H9 (cell line): Measurements from ENCODE around the gene FBXL7. TPM values are rescaled to one million over a fixed set of nuclear protein-coding genes. Genes with fewer than 3 reads are reported as not detected.

ENCODE experiments used
- DNase-seq: peaks from one replicate; pipeline ENCODE4 v3.0.0-alpha.2; 2017
- H2AFZ ChIP-seq: one replicate; pipeline ENCODE4 v1.6.1; 2013; ENCODE audit warnings: mild to moderate bottlenecking, low read length, control low read depth, moderate library complexity
- H2AK5ac ChIP-seq: 2 replicates; pipeline ENCODE4 v1.6.1; 2013; ENCODE audit warnings: low read length, control low read depth, mixed read lengths; ENCODE audit not compliant: insufficient read length
- H2BK120ac ChIP-seq: one replicate; pipeline ENCODE4 v1.6.1; 2013; ENCODE audit warnings: low read depth, mild to moderate bottlenecking, low read length, control low read depth, inconsistent platforms; ENCODE audit not compliant: poor library complexity, severe bottlenecking
- H2BK12ac ChIP-seq: 2 replicates; pipeline ENCODE4 v1.6.1; 2013; ENCODE audit warnings: low read length, control low read depth, mixed read lengths, low read depth; ENCODE audit not compliant: insufficient read length
- H2BK15ac ChIP-seq: 2 replicates; pipeline ENCODE4 v1.6.1; 2013; ENCODE audit warnings: low read depth, low read length, control low read depth
- H2BK20ac ChIP-seq: one replicate; pipeline ENCODE4 v1.6.1; 2013; ENCODE audit warnings: low read depth, mild to moderate bottlenecking, low read length, control low read depth, inconsistent platforms; ENCODE audit not compliant: poor library complexity, severe bottlenecking
- H2BK5ac ChIP-seq: 2 replicates; pipeline ENCODE4 v1.6.1; 2013; ENCODE audit warnings: low read length, control low read depth, mixed read lengths; ENCODE audit not compliant: insufficient read length
- H3K14ac ChIP-seq: 2 replicates; pipeline ENCODE4 v1.6.1; 2013; ENCODE audit warnings: low read length, control low read depth; ENCODE audit not compliant: insufficient read depth
- H3K18ac ChIP-seq: 2 replicates; pipeline ENCODE4 v1.6.1; 2013; ENCODE audit warnings: low read depth, mild to moderate bottlenecking, mixed read lengths, low read length, control low read depth; ENCODE audit not compliant: insufficient read length
- H3K23ac ChIP-seq: 2 replicates; pipeline ENCODE4 v1.6.1; 2013; ENCODE audit warnings: low read length, control low read depth, mixed read lengths, low read depth; ENCODE audit not compliant: insufficient read length
- H3K23me2 ChIP-seq: 2 replicates; pipeline ENCODE4 v1.6.1; 2013; ENCODE audit warnings: low read depth, mild to moderate bottlenecking, mixed read lengths, low read length, control low read depth; ENCODE audit not compliant: insufficient read length, poor library complexity, severe bottlenecking
- H3K27ac ChIP-seq: 2 replicates; pipeline ENCODE4 v1.5.1; 2013; ENCODE audit warnings: low read length, control low read depth, mixed read lengths, low read depth; ENCODE audit not compliant: insufficient read length
- H3K27me3 ChIP-seq: 2 replicates; pipeline ENCODE4 v1.6.1; 2013; ENCODE audit warnings: low read length, control low read depth, inconsistent platforms; ENCODE audit not compliant: insufficient read depth
- H3K4ac ChIP-seq: 2 replicates; pipeline ENCODE4 v1.6.1; 2013; ENCODE audit warnings: low read depth, mild to moderate bottlenecking, control low read depth, inconsistent platforms, low read length, moderate library complexity
- H3K4me1 ChIP-seq: 2 replicates; pipeline ENCODE4 v1.6.1; 2013; ENCODE audit warnings: low read length, control low read depth, inconsistent platforms; ENCODE audit not compliant: insufficient read depth
- H3K4me2 ChIP-seq: 2 replicates; pipeline ENCODE4 v1.6.1; 2013; ENCODE audit warnings: low read length, control low read depth, mixed read lengths; ENCODE audit not compliant: insufficient read length, insufficient read depth
- H3K56ac ChIP-seq: 2 replicates; pipeline ENCODE4 v1.6.1; 2013; ENCODE audit warnings: low read depth, mild to moderate bottlenecking, mixed read lengths, low read length, control low read depth; ENCODE audit not compliant: insufficient read length
- H3K79me1 ChIP-seq: 2 replicates; pipeline ENCODE4 v1.6.1; 2013; ENCODE audit warnings: low read depth, mild to moderate bottlenecking, moderate library complexity, low read length, control low read depth, inconsistent platforms; ENCODE audit not compliant: insufficient read depth, poor library complexity, severe bottlenecking
- H3K79me2 ChIP-seq: 2 replicates; pipeline ENCODE4 v1.6.1; 2013; ENCODE audit warnings: low read length, control low read depth, inconsistent platforms; ENCODE audit not compliant: insufficient read depth
- H3K9ac ChIP-seq: 2 replicates; pipeline ENCODE4 v1.6.1; 2013; ENCODE audit warnings: low read length, control low read depth, mixed read lengths; ENCODE audit not compliant: insufficient read length; ENCODE audit errors: extremely low read depth
- H3K9me3 ChIP-seq: one replicate; pipeline ENCODE4 v1.6.1; 2013; ENCODE audit warnings: low read depth, low read length, inconsistent platforms; ENCODE audit not compliant: control insufficient read depth
- H3T11ph ChIP-seq: one replicate; pipeline ENCODE4 v1.6.1; 2013; ENCODE audit warnings: mild to moderate bottlenecking, low read length, control low read depth, inconsistent platforms
- H4K20me1 ChIP-seq: one replicate; pipeline ENCODE4 v1.6.1; 2013; ENCODE audit not compliant: control insufficient read depth, insufficient read length, insufficient read depth
- H4K5ac ChIP-seq: 2 replicates; pipeline ENCODE4 v1.6.1; 2013; ENCODE audit warnings: low read depth, mild to moderate bottlenecking, mixed read lengths, low read length, control low read depth; ENCODE audit not compliant: insufficient read length
- H4K8ac ChIP-seq: replicated peaks from 2 replicates; pipeline ENCODE4 v1.6.1; 2013; ENCODE audit warnings: low read length, control low read depth, mixed read lengths, low read depth; ENCODE audit not compliant: insufficient read length
- H4K91ac ChIP-seq: 2 replicates; pipeline ENCODE4 v1.6.1; 2013; ENCODE audit warnings: low read depth, mild to moderate bottlenecking, moderate library complexity, mixed read lengths, low read length, control low read depth; ENCODE audit not compliant: insufficient read length
- H3K27ac Mint-ChIP-seq, 3 experiments: 2 replicates in 2 of 3; 3 replicates in 1 of 3; pipeline ENCODE4 v1.8.0; 2020 to 2021; ENCODE audit warnings: mixed read lengths in 3 of 3, mild to moderate bottlenecking in 1 of 3, moderate library complexity in 1 of 3
- H3K27me3 Mint-ChIP-seq: 2 replicates; pipeline ENCODE4 v1.8.0; 2021; ENCODE audit warnings: low read depth, mild to moderate bottlenecking, moderate library complexity, mixed read lengths
- H3K36me3 Mint-ChIP-seq, 3 experiments: 2 replicates in 2 of 3; 3 replicates in 1 of 3; pipeline ENCODE4 v1.8.0; 2020 to 2021; ENCODE audit warnings: low read depth in 3 of 3, mixed read lengths in 3 of 3; ENCODE audit not compliant: insufficient read depth in 1 of 3
- H3K4me1 Mint-ChIP-seq, 2 experiments: 2 replicates each; pipeline ENCODE4 v1.8.0; 2020; ENCODE audit warnings: mixed read lengths in 2 of 2
- H3K4me3 Mint-ChIP-seq, 2 experiments: 2 replicates in 1 of 2; 3 replicates in 1 of 2; pipeline ENCODE4 v1.8.0; 2020 to 2021; ENCODE audit warnings: mild to moderate bottlenecking in 2 of 2, mixed read lengths in 2 of 2, moderate library complexity in 1 of 2
- H3K9me3 Mint-ChIP-seq, 2 experiments: 2 replicates in 1 of 2; 3 replicates in 1 of 2; pipeline ENCODE4 v1.8.0; 2020; ENCODE audit warnings: mild to moderate bottlenecking in 2 of 2, mixed read lengths in 2 of 2, moderate library complexity in 1 of 2
- CTCF ChIP-seq: fragments of 200-600 bp; sonication (generic); conservative IDR thresholded peaks from 3 replicates; pipeline ENCODE4 v1.8.0; 2021; ENCODE audit warnings: antibody characterized with exemption, mild to moderate bottlenecking
- WGBS: extraction: QIAGEN DNeasy Blood & Tissue Kit; methylation state at CpG from one replicate; pipeline ENCODE4 v1.1.7; 2013; ENCODE audit warnings: missing lambda C conversion rate, low lambda C conversion rate, mixed read lengths; ENCODE audit not compliant: insufficient read length; ENCODE audit errors: extremely low coverage; 5-methylcytosine and 5-hydroxymethylcytosine counted together
- total RNA-seq: library from RNA; stranded (reverse); gene quantifications from 2 replicates; pipeline ENCODE4 v1.2.1, GENCODE V29; 2021

Gene FBXL7
- total RNA-seq, 1 experiment from 2014 or later = 14.6 TPM

DNA sequence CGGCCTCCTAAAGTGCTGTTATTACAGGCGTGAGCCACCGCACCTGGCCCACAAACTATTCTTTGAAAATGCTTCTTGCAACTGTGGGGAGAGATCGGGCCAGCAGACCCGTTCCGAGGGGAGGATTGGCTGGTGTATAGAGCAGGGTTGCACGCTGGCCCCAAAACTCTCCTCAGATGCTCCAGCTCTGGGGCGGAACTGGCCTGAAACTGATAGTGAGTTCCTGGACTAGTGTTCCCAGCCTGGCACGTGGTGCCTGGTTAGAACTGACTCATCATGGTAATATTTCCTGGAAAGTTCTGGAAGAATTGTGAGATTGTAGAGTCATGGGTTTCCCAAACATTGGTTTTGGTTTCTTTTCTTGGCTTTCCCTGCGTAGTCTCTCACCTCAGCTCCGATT, 120.5 kb downstream of the FBXL7 start:
- H2AFZ ChIP-seq = no peak overlapping the region
- H4K20me1 ChIP-seq = no peaks in the 10 kb centered on the region
- H2BK15ac ChIP-seq = no peak overlapping the region
- H3K27me3 Mint-ChIP-seq = no peaks in the 10 kb centered on the region
- H4K5ac ChIP-seq = no peak overlapping the region
- H2AK5ac ChIP-seq = no peak overlapping the region
- H3K27me3 ChIP-seq = no peaks in the 10 kb centered on the region
- H3K9me3 Mint-ChIP-seq = no peaks in the 10 kb centered on the region
- H4K8ac ChIP-seq = no peak overlapping the region
- no peaks in the 10 kb centered on the region for H3K9me3 ChIP-seq
- H3K9ac ChIP-seq = no peak overlapping the region
- no peak overlapping the region for H2BK20ac ChIP-seq
- no peak overlapping the region for H2BK5ac ChIP-seq
- H3K23me2 ChIP-seq = no peaks in the 10 kb centered on the region
- H3K18ac ChIP-seq = no peak overlapping the region
- TF ChIP-seq CTCF = no peak
- no peak overlapping the region for H3K4ac ChIP-seq
- no peak overlapping the region for H3K23ac ChIP-seq
- H3K36me3 Mint-ChIP-seq = peaks cover 0 to 4% (median 0%) of the 10 kb centered on the region in 3 experiments; a peak in 2 of 7 replicates
- no peak overlapping the region for H3K14ac ChIP-seq
- no peak for DNase-seq
- H2BK120ac ChIP-seq = no peak overlapping the region
- no peak overlapping the region for H3K4me3 Mint-ChIP-seq
- no peak overlapping the region for H3K56ac ChIP-seq
- H3K4me2 ChIP-seq = no peak overlapping the region
- no peaks in the 10 kb centered on the region for H3K4me1 ChIP-seq
- H3K79me1 ChIP-seq = peaks cover 2% of the 10 kb centered on the region
- no peak overlapping the region for H4K91ac ChIP-seq
- H2BK12ac ChIP-seq = no peak overlapping the region
- peaks cover 6 to 7% of the 10 kb centered on the region in 2 experiments for H3K4me1 Mint-ChIP-seq
- no peak overlapping the region; a peak in 1 of 7 replicates for H3K27ac Mint-ChIP-seq
- WGBS = no CpG with 5 or more reads among the region's 11 CpGs
- no peak overlapping the region for H3T11ph ChIP-seq
- H3K27ac ChIP-seq = no peak overlapping the region
- H3K79me2 ChIP-seq = no peaks in the 10 kb centered on the region
